NCI-H524 treated with DMSO at 0.1 percent for 48 hours (cell line): Measurements from ENCODE around the gene IKBKE.
"Not testable (repeated sequence)": the region's sequence is repeated elsewhere in the genome, so short reads cannot be mapped to it uniquely, and the experiment has no call there.

Experiments used
- DNase-seq: peaks from one replicate; lab custom pipeline; 2025; lab: John Stamatoyannopoulos, UW

The IKBKE gene

DNA sequence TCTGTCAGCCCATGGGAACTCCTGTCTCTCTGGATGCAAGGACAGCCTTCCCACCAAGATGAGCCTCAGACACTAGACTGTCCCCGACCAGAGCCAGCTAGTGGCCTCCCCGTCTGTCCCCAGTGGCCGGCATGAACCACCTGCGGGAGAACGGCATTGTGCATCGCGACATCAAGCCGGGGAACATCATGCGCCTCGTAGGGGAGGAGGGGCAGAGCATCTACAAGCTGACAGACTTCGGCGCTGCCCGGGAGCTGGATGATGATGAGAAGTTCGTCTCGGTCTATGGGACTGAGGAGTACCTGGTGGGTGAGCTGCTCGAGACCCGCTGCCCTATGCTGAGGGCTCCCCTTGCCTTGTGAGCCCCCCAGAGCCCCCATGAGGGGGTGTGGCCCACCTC, 5.8 kb downstream of the IKBKE start:
- no peak for DNase-seq

DNA sequence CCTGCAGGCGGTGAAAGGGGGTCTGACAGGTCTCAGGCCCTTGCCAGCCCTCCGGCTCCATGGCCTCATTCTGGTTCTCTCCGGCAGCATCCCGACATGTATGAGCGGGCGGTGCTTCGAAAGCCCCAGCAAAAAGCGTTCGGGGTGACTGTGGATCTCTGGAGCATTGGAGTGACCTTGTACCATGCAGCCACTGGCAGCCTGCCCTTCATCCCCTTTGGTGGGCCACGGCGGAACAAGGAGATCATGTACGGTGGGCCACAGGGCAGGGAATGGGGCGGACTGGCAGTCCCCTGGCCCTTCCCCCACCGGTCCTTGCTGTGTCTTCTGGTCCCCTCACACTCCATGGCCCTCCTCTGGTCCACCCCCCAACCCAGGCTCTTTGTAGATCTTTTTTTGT, 6.3 kb downstream of the IKBKE start:
- no peak for DNase-seq

DNA sequence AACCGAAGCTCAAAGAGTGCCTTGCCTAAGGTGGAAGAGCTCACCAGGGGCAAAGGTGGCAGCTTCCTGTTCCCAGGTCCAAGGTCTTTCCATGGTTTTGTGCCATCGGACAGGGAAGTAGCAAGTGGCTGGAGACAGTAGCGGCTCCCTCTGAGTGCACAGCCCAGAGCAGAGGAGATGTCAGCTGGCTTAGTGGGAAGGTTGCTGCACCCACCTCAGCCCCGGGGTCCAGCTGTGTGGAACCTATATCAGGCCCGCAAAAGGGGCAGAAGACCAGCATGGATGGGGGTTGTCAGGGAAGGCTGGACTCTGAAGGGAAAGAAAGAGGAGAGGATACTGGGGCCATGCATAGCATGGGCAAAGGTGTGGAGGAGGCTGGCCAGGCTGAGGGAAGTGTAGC, 6.8 kb downstream of the IKBKE start:
- no peak for DNase-seq

DNA sequence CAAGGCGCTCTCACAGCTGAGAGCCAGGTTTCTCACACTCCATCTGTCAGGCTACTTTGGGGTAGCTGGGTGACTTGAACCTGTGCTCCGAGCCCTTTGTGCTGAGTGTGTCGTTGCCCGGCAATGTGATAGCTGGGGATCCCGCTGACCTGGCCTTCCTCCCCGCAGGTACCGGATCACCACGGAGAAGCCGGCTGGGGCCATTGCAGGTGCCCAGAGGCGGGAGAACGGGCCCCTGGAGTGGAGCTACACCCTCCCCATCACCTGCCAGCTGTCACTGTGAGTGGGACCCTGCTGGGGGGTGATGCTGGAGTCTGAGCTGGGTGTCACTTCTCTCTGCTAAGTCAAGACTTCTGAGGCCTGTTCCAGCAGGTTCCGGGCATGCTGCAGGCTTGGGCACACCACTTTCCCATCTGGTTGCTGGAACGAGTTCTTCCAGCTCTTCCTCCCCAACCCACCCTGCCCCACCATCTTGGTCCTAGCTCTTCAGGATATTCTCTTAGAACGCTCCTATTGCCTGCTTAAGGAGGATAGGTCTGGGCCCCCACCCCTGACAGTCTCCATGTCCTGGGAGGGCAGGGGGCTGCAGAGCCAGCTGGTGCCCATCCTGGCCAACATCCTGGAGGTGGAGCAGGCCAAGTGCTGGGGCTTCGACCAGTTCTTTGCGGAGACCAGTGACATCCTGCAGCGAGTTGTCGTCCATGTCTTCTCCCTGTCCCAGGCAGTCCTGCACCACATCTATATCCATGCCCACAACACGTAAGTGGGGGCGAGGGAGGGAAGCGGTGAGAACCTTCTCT, 7.5 kb downstream of the IKBKE start:
- DNase-seq: no peak

DNA sequence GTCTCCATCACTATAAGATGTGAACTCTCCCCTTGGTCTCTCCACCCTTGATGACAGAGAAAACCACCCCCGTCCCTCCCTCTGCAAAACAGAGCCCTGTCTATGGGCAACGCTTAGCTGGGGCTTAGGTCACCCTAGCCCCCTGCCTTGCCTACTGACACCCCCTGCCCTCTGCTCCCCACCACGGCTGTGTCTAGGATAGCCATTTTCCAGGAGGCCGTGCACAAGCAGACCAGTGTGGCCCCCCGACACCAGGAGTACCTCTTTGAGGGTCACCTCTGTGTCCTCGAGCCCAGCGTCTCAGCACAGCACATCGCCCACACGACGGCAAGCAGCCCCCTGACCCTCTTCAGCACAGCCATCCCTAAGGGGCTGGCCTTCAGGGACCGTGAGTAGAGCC, 8.5 kb downstream of the IKBKE start:
- no peak for DNase-seq

DNA sequence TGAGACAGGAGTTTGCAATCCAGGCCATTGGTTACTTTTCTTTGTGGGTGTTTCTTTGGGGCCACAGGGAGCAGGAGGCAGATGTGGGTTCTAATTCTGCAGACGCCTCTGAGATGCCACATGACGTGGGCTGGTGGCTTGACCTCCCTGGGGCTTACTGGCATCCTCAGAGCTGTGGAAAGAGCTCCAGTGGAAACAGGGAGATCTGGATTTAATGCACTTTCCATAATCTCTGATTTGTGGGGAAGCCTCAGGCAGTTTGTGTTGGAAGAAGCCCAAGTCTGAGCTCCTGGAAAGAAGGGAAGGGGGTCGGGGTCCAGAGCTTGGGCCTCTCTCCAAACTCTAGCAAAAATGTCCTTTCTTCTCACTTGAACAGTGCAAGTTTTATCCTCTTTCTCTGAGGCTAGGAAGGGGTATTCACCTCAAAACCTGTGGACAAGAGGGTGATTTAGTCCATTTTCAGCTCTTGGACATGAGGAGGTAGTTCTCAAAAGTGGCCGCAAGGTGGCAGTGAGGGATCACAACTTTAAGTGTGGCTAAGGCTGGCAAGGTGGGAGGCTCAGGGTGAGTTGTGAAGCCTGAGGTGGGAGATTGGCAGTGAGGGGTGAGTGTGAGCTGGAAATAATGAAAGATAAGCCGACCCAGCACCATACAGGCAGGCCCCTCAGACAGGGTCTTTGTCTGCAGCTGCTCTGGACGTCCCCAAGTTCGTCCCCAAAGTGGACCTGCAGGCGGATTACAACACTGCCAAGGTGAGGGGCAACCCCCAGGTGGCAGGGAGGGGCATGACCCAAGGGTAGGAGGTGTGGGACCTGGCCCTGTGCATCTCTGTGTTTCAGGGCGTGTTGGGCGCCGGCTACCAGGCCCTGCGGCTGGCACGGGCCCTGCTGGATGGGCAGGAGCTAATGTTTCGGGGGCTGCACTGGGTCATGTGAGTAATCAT, 9.2 kb downstream of the IKBKE start:
- DNase-seq: no peak

GRCh38 chr1:206480211-206480610, 9.9 kb downstream of the IKBKE start:
- DNase-seq: no peak

DNA sequence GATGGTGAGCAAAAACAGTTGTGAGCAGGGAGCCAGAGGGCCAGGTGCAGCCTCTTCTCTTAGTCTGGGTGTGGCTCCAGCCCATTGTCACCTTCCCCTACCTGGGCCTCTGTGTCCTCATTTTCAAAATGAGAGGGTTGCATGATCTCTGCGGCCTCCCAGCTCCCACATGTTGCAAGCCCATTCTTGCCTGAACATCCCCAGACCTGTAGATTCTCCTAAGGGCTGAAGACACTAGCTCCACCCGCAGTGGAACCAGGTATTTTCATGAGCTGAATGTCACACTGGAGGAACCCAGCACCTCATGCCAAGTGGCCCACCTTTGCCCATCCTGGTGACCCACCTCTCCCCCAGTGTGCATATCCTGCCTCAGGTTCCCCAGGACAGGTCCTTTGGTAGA, 12.3 kb downstream of the IKBKE start:
- DNase-seq: no peak

DNA sequence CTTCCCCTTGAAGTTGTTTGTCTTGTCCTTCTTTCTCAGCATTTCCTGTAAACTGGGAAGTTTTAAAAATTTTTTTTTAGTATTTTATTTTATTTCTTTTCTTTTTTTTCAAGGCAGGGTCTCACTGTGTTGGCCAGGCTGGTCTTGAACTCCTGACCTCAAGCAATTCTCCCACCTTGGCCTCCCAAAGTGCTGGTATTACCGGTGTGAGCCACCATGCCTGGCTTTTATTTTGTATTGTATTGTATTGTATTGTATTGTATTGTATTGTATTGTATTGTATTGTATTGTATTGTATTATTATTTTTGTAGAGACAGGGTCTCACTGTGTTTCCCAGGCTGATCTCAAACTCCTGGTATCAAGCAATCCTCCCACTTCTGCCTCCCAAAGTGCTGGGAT, 13.6 kb downstream of the IKBKE start:
- DNase-seq: not testable (repeated sequence)

DNA sequence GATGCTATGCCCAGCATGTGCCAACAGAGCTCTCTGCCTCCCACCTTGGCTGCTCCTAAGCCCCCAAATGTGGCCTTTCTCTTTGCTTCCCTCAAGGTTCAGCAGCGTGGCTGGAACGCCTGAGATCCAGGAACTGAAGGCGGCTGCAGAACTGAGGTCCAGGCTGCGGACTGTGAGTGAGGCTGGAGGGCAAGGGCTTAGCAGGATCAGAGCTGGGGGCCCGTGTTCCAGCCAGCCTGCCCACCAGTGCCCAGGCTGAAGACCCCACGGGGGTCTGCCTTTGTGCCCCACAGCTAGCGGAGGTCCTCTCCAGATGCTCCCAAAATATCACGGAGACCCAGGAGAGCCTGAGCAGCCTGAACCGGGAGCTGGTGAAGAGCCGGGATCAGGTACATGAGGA, 14.6 kb downstream of the IKBKE start:
- DNase-seq: no peak

DNA sequence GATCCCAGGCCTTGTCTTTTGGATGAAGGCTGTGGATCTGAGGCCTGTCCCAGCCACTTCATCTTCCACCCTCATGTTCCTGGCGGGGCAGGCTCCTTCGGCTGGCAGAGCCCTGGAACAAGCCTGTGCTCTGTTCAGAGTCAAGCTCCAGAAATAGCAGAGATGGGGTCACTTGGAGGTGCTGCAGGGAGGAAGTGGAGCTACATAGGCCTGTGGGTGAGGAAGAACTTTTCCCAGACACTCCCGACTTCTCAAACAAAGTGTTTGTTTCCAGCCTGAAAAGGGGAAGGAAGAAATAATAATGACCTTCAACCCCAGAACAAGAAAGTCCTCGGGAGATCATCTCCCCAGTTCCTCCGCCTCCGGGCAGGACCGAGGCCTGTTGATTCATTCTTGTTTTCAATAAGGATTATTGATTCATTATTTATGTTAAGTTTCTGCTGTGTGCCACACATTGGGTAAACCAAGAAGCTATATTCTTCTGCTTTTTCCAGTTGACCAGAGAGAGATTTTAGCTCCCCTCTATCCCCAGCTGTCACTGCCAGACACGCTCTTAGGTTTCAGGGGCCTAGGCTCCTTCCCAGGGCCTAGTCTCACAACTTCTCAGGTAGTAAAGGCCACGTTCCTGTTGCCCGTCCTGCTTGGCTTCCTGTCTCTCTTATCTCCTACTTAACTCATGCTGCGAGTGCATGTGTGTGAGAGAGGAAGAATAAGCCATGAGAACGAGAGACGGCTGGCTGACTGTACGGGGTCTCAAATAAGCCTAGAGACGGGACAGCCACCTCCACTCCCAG, 16.9 kb downstream of the IKBKE start:
- no peak for DNase-seq

GRCh38 chr1:206487970-206488369, 17.7 kb downstream of the IKBKE start:
- DNase-seq: no peak

DNA sequence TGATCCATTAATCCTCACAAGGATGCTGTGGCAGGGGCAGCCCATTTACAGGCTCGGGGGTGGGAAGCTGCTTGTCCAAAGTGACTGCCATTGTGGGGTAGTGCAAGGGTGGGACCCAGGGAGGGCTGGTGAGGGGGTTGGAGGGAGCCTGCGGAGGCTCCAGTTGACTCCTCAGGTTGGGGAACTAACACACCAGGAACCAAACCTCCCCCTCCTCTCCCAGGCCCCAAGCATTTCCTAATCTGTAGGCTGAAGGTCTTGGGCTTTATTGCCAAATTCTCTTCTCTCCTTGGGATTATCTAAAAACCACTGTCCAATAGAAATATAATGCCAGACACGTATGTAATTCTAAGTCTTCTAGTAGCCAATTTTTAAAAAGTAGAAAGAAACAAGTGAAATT, 18.2 kb downstream of the IKBKE start:
- DNase-seq: no peak

DNA sequence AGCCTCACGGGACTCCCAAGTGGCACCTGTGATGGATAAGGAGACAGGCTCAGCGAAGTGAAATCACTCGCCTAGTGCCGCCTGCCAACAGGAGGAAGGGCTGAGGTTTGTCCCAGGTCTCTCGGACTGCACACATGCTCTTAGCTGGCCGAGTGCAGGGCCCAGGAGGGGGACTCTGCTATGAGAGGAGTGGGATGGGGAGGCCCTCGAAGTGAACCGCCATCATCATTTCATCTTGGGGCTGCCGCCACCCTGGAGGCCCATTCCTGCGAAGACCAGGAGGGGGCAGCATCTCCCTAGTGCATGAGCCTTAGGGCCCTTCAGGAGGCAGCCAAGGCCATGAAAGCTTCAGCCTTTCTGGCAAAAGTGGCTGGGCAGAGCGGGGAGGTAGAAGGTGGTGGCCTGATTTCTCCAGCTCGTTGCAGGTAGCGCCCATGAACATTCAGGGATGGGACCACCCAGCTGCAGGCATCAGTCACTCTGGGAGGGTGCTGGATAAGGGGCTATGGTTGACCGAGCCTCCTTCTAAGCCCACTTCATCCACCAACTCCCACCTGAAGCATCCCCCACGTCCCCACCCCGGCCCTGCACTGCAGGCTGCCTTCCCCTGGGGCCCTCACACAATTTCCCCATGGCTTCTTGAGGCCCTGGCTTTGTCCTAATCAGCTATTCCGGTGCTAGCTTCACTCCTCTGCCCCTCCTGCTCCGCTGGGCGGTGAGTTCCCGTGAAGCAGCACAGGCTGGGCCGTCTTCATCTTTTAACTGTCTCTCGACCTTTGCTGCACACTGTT, 19.9 kb downstream of the IKBKE start:
- DNase-seq: no peak

- DNase-seq: no peak
Observed at GRCh38 chr1:206490771-206491405, 20.6 kb downstream of the IKBKE start.

DNA sequence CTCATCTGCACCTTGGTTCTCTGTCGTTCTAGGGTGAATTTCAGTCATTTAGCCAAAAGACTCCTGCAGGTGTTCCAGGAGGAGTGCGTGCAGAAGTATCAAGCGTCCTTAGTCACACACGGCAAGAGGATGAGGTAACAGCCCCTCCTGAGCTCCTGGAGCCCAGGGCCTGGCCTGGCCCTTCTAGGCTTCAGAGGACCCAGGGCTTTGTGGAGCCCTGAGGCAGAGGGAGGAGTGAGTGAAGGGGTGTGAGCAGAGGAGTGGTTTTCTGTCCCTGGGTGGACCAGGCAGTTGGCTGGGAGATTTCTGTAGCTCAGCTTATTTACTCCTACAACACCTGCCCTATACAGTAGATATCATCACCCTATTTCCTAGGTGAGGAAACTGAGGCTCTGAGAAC, 21.3 kb downstream of the IKBKE start:
- DNase-seq: no peak

- no peak for DNase-seq
Observed at GRCh38 chr1:206492589-206492988, 22.3 kb downstream of the IKBKE start.

- no peak for DNase-seq
Observed at GRCh38 chr1:206493279-206493678, 23.0 kb downstream of the IKBKE start.

GRCh38 chr1:206495011-206495461, 24.8 kb downstream of the IKBKE start:
- DNase-seq: no peak

DNA sequence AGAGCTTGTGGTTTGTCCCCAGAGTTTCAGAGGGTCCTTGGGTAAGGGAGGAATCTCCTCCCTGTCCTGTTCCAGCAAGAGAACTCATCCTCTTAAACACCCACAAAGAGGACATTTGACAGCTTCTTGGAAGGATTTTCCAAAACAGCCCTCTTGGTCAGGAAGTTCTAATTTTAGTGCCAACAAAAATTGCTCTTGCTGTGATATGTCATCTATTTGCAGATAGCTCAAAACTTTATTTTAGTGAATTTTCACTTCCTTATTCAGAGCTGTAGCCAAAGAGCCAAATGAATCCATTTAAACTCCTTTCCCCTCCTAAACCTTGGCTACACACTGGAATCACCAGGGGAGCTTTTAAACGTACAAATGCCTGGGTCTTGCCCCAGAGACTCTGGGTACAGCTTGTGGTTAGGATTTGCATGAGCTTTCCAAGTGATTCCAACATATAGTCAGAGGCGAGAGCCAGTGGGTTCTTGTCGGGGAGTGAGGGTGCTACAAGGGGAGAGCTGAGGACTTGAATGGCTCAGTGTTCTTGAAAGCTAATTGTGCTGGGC, 25.3 kb downstream of the IKBKE start:
- no peak for DNase-seq
